Right lobe of liver (tissue), 4 donors: Measurements from ENCODE around the gene RASSF4.

Experiments
- CTCF ChIP-seq, 4 donors: fragments of 200-600 bp in 3 of 4; fragments of 450-650 bp in 1 of 4; IDR thresholded peaks; one replicate each; pipeline versions ENCODE4 v1.5.1 to v1.8.0; 2016 to 2022; ENCODE audit warnings: antibody characterized with exemption in 4 of 4, mild to moderate bottlenecking in 2 of 4
- POLR2A ChIP-seq: fragments of 450-650 bp; IDR thresholded peaks from one replicate; pipeline ENCODE4 v1.6.1; 2017; ENCODE audit warnings: antibody characterized with exemption, mild to moderate bottlenecking
- donor health status: DM: no; HTN: no; CAD: no.
- donor health status: DM: no; HTN: no; CAD: no.
- donor health status: DM: no; HTN: yes; CAD: no.

GRCh38 chr10:44929356-44930255 is 30.0 kb upstream of the RASSF4 start:
- no peak for TF ChIP-seq CTCF (IDR thresholded peaks at IDR 0.05)
- TF ChIP-seq POLR2A: no peak
